NCI-H460 (cell line): Measurements from ENCODE around the gene KCNN2. TPM values are rescaled to one million over a fixed set of nuclear protein-coding genes. Genes with fewer than 3 reads are reported as not detected.

Experiments used
- DNase-seq: peaks from one replicate; pipeline ENCODE4 v3.0.0-alpha.2; 2016; ENCODE audit warnings: low read depth; ENCODE audit errors: extremely low read depth
- total RNA-seq: library from RNA; depleted of rRNA; stranded (reverse); fragments of >200 nt; shearing (Covaris generic); gene quantifications from 2 replicates; pipeline ENCODE4 v1.2.3, GENCODE V29; 2014

The KCNN2 gene
- total RNA-seq, 1 experiment from 2014 or later, result not detected

DNA sequence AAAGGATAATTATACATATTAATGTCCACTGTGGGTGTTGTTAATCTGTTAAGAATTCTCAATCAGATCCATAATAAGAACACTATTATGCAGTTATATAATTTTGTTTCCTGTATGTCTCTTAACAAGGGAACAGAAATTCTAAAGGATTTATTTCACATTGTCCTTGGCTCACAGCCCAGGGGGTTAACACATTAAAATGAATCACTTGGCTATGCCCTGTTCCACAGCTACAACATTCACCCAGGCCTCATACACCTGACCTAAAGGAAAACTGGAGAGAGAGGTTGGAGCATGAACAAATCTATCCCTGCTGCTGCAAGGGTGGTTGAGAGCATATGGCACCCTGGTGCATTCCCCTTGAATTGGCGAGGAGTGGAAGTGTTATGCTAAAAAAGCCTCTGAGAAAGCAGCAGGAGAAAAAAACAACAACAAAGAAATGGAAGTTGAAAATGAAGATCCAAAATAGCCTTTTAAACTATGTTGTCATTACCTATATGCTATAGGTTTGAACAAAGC is 116.0 kb downstream of the KCNN2 start:
- no peak for DNase-seq

DNA sequence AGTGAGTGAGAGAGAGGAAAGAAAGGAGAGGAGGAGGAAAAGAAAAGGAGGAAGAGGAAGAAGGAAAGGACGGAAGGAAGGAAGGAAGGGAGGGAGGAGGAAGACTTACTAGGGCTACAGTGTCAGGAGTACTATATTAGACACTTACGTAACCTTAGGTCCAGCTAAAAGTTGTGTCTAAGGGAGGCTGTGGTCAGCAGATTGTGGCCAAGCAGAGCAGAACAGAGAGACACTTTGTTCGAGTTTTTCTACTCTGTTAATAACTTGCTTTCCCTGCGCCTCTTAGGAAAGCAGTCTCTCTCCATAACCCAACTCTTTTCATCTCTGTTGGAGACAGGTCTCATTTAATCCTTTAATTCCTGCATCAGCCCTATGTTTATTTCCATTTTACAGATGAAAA is 138.9 kb downstream of the KCNN2 start:
- no peak for DNase-seq

DNA sequence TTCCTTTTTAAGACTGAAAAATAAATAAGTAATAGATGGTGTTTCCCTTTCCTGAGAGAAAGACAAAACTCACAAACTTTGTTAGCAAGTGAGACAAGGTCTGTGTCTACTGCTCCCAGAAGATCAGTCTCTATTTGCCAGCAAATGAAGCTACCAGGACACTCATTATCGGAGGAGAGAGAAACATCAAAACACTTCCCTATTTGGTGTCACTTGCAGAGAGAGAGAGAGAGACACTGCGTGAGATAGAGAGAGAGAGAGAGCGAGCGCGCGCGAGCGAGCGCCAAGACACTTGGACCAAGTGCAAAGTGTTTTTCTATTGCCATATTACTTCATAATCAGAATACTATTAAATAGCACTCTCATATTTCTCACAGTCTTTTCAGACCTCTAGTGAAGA is 142.7 kb downstream of the KCNN2 start:
- no peak for DNase-seq

DNA sequence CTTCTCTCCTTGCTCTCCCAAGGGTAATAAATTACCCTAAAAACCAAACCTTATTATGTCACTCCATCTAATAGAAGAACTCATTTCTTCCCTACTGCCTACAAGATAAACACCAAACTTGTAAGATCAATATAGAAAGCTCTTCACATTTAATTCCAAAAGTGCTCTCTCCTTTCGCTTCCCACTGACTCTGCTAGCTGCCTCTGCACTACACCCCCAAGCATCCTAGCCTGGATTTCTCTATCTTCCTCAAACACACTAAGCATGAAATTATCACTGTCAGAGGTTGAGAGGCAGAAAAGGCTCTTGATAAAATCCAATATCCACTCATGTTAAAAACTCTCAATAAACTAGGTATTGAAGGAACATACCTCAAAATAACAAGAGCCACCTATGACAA is 162.4 kb downstream of the KCNN2 start:
- no peak for DNase-seq

DNA sequence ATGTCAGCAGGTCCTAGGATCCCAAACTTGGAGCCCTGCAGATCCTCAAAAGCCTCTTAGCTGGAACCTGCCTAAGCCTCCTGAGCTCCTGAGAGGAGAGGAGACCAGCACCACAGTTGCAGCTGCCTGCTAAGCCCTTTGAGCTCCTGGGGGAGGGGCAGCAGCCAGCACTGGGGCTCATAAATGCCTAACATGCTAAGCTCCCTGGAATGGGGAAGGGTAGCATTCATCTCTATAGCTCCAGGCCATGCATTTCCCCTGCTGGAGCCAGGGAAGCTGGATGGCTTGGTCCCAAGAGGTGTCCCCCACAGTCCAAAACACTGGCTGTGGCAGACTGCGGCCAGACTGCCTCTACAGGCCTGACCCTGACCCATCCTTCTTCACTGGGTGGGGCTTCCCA is 182.7 kb downstream of the KCNN2 start:
- no peak for DNase-seq
